H1 (cell line): ENCODE results near the gene GPRC5D.

Source experiments
- CBX5 ChIP-seq: fragments of 300-800, 300-1000 bp; sonication (generic); IDR thresholded peaks from 2 replicates; pipeline ENCODE4 v1.7.1; 2016; ENCODE audit warnings: antibody characterized with exemption, low read length, low read depth
- CTCF ChIP-seq, 3 experiments: IDR thresholded peaks; 1 replicate in 2 of 3; 2 replicates in 1 of 3; pipeline versions ENCODE4 v1.5.1 to v1.6.1; 2011; ENCODE audit warnings: low read length in 3 of 3, mild to moderate bottlenecking in 3 of 3, inconsistent platforms in 2 of 3, low read depth in 1 of 3, moderate library complexity in 1 of 3; ENCODE audit not compliant: insufficient read depth in 1 of 3; ENCODE audit errors: control extremely low read depth in 1 of 3

- TF ChIP-seq CTCF (IDR thresholded peaks at IDR 0.05; ENCODE audit: control extremely low read depth in 1 of 3, insufficient read depth in 1 of 3, low read depth in 1 of 3, low read length in 3 of 3) (no peak), CBX5 (no peak)
These were observed 18.2 kb downstream of the GPRC5D start for GRCh38 chr12:12933742-12934141.
